HepG2 (cell line): ENCODE data around the gene SPINT4.

Experiments used
- BHLHE40 ChIP-seq: IDR thresholded peaks from 2 replicates; pipeline ENCODE4 v1.6.1; 2011; ENCODE audit warnings: low read length, improper control_type of control experiment
- CHD4 ChIP-seq: fragments of 200-600 bp; sonication (generic); IDR thresholded peaks from 2 replicates; pipeline ENCODE4 v1.7.0; 2017; ENCODE audit warnings: mild to moderate bottlenecking, low read length, borderline replicate concordance
- CREB1 ChIP-seq, 2 experiments: fragments of 450-650 bp in 1 of 2; IDR thresholded peaks; 2 replicates each; pipeline ENCODE4 v1.6.1; 2016 to 2017; ENCODE audit warnings: control low read depth in 1 of 2, mild to moderate bottlenecking in 1 of 2, missing compliant biosample characterization in 1 of 2, missing genetic modification characterization in 1 of 2
- EHMT2 ChIP-seq: fragments of 200-600 bp; sonication (generic); IDR thresholded peaks from 2 replicates; pipeline ENCODE4 v1.7.0; 2017; ENCODE audit warnings: antibody characterized with exemption, low read depth, low read length, borderline replicate concordance
- MNT ChIP-seq: fragments of 450-650 bp; IDR thresholded peaks from 2 replicates; pipeline ENCODE4 v1.6.1; 2016
- NFKB2 ChIP-seq: sonication (generic); formaldehyde crosslinking; IDR thresholded peaks from 2 replicates; pipeline ENCODE4 v1.4.0; 2020; ENCODE audit warnings: missing genetic modification reagents, borderline replicate concordance
- PCBP2 ChIP-seq: fragments of 200-400 bp; formaldehyde crosslinking; optimal IDR thresholded peaks from 2 replicates; pipeline ENCODE3; 2018; ENCODE audit warnings: low read length, low read depth; ENCODE audit not compliant: poor library complexity, severe bottlenecking
- XRCC5 ChIP-seq: fragments of 200-400 bp; formaldehyde crosslinking; optimal IDR thresholded peaks from 2 replicates; pipeline ENCODE3; 2017; ENCODE audit warnings: mild to moderate bottlenecking, low read length
- ZFY ChIP-seq: sonication (generic); formaldehyde crosslinking; IDR thresholded peaks from 2 replicates; pipeline ENCODE4 v1.4.0; 2020; ENCODE audit warnings: missing genetic modification reagents
- TF ChIP-seq, protein P1 (sequence below): sonication (generic); formaldehyde crosslinking; IDR thresholded peaks from 2 replicates; pipeline ENCODE4 v1.4.0; 2020; ENCODE audit warnings: missing genetic modification reagents
- TF ChIP-seq, protein P2 (sequence below): sonication (generic); formaldehyde crosslinking; IDR thresholded peaks from 2 replicates; pipeline ENCODE4 v1.4.0; 2020; ENCODE audit warnings: missing genetic modification reagents, borderline replicate concordance

GRCh38 chr20:45672765-45673164 lies 49.4 kb upstream of the SPINT4 start:
- TF ChIP-seq BHLHE40 = no peak
- TF ChIP-seq NFKB2 (CRISPR knock-in tag) = no peak
- TF ChIP-seq, protein P1, sequence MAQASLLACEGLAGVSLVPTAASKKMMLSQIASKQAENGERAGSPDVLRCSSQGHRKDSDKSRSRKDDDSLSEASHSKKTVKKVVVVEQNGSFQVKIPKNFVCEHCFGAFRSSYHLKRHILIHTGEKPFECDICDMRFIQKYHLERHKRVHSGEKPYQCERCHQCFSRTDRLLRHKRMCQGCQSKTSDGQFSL (CRISPR knock-in tag) = no peak
- no peak for TF ChIP-seq CHD4
- no peak for TF ChIP-seq EHMT2
- TF ChIP-seq PCBP2 = no peak
- TF ChIP-seq, protein P2, sequence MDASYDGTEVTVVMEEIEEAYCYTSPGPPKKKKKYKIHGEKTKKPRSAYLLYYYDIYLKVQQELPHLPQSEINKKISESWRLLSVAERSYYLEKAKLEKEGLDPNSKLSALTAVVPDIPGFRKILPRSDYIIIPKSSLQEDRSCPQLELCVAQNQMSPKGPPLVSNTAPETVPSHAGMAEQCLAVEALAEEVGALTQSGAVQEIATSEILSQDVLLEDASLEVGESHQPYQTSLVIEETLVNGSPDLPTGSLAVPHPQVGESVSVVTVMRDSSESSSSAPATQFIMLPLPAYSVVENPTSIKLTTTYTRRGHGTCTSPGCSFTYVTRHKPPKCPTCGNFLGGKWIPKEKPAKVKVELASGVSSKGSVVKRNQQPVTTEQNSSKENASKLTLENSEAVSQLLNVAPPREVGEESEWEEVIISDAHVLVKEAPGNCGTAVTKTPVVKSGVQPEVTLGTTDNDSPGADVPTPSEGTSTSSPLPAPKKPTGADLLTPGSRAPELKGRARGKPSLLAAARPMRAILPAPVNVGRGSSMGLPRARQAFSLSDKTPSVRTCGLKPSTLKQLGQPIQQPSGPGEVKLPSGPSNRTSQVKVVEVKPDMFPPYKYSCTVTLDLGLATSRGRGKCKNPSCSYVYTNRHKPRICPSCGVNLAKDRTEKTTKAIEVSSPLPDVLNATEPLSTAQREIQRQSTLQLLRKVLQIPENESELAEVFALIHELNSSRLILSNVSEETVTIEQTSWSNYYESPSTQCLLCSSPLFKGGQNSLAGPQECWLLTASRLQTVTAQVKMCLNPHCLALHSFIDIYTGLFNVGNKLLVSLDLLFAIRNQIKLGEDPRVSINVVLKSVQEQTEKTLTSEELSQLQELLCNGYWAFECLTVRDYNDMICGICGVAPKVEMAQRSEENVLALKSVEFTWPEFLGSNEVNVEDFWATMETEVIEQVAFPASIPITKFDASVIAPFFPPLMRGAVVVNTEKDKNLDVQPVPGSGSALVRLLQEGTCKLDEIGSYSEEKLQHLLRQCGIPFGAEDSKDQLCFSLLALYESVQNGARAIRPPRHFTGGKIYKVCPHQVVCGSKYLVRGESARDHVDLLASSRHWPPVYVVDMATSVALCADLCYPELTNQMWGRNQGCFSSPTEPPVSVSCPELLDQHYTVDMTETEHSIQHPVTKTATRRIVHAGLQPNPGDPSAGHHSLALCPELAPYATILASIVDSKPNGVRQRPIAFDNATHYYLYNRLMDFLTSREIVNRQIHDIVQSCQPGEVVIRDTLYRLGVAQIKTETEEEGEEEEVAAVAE (CRISPR knock-in tag) = no peak
- no peak for TF ChIP-seq XRCC5
- no peak for TF ChIP-seq MNT
- TF ChIP-seq CREB1 (IDR thresholded peaks at IDR 0.05) = no peak
- TF ChIP-seq CREB1 (CRISPR knock-in tag; IDR thresholded peaks at IDR 0.05) = no peak
- TF ChIP-seq ZFY (CRISPR knock-in tag) = no peak
